ENCODE results near the gene DGKI. TPM values are rescaled to one million over a fixed set of nuclear protein-coding genes. Genes with fewer than 3 reads are reported as not detected.

DGKI gene
- total and polyA plus RNA-seq, 2 of the 13 experiments (the other 11 are each of a cell fraction or from before 2014, with no cell fraction given): 0.09 to 0.17 TPM

DNA sequence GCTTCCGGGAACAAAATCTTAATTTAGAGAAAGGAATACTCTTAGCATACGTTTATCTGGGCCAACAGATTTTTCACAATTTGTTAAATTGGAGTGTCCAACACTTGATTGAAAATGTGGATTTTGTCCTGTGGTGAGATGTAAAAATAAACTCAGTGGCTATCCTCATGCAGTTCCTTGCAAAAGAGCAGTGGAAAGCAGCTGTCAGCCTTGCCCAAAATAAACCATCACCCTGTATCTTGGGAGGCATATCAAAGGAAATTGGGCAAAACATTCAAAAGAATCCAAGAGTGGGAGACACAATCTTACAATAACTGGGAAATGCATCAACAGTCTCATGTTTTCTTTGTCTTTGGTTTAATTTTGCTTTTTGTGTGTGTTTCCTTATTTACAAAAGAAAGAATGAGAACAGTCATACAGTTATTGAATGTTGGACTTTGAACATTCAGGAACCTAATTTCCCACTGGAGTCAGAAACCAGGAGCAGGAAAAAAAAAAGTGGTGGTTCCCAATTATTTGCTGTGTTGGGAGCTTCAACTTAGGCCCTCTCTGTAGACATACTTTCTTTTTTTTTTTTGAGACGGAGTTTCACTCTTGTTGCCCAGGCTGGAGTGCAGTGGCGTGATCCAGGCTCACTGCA is 44.4 kb upstream of the DGKI start (continued):
- TF ChIP-seq, protein P1, sequence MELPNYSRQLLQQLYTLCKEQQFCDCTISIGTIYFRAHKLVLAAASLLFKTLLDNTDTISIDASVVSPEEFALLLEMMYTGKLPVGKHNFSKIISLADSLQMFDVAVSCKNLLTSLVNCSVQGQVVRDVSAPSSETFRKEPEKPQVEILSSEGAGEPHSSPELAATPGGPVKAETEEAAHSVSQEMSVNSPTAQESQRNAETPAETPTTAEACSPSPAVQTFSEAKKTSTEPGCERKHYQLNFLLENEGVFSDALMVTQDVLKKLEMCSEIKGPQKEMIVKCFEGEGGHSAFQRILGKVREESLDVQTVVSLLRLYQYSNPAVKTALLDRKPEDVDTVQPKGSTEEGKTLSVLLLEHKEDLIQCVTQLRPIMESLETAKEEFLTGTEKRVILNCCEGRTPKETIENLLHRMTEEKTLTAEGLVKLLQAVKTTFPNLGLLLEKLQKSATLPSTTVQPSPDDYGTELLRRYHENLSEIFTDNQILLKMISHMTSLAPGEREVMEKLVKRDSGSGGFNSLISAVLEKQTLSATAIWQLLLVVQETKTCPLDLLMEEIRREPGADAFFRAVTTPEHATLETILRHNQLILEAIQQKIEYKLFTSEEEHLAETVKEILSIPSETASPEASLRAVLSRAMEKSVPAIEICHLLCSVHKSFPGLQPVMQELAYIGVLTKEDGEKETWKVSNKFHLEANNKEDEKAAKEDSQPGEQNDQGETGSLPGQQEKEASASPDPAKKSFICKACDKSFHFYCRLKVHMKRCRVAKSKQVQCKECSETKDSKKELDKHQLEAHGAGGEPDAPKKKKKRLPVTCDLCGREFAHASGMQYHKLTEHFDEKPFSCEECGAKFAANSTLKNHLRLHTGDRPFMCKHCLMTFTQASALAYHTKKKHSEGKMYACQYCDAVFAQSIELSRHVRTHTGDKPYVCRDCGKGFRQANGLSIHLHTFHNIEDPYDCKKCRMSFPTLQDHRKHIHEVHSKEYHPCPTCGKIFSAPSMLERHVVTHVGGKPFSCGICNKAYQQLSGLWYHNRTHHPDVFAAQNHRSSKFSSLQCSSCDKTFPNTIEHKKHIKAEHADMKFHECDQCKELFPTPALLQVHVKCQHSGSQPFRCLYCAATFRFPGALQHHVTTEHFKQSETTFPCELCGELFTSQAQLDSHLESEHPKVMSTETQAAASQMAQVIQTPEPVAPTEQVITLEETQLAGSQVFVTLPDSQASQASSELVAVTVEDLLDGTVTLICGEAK (IDR thresholded peaks at IDR 0.05): no peak
- TF ChIP-seq, protein P1 (CRISPR knock-in tag; IDR thresholded peaks at IDR 0.05): no peak
- TF ChIP-seq CHCHD3 (CRISPR knock-in tag; IDR thresholded peaks at IDR 0.05) (no peak), SOX6 (IDR thresholded peaks at IDR 0.05) (no peak), SOX6 (CRISPR knock-in tag; IDR thresholded peaks at IDR 0.05) (peak; percentile 72), ZSCAN21 (CRISPR knock-in tag; IDR thresholded peaks at IDR 0.05; ENCODE audit: borderline replicate concordance) (no peak), ZNF383 (CRISPR knock-in tag; IDR thresholded peaks at IDR 0.05; ENCODE audit: borderline replicate concordance) (no peak), ZBTB21 (CRISPR knock-in tag; IDR thresholded peaks at IDR 0.05) (no peak), ZNF781 (CRISPR knock-in tag; IDR thresholded peaks at IDR 0.05; ENCODE audit: borderline replicate concordance, not compliant biosample characterization) (no peak), ZNF317 (CRISPR knock-in tag; IDR thresholded peaks at IDR 0.05) (no peak), ZNF780A (CRISPR knock-in tag; IDR thresholded peaks at IDR 0.05) (no peak), HIVEP1 (CRISPR knock-in tag; IDR thresholded peaks at IDR 0.05) (no peak), ELF1 (CRISPR knock-in tag; IDR thresholded peaks at IDR 0.05) (no peak), HMG20A (CRISPR knock-in tag; IDR thresholded peaks at IDR 0.05; ENCODE audit: borderline replicate concordance) (peak; percentile 47; the same call in 1 of the 2 replicates), SALL2 (CRISPR knock-in tag; IDR thresholded peaks at IDR 0.05) (no peak)
- TF ChIP-seq, protein P2, sequence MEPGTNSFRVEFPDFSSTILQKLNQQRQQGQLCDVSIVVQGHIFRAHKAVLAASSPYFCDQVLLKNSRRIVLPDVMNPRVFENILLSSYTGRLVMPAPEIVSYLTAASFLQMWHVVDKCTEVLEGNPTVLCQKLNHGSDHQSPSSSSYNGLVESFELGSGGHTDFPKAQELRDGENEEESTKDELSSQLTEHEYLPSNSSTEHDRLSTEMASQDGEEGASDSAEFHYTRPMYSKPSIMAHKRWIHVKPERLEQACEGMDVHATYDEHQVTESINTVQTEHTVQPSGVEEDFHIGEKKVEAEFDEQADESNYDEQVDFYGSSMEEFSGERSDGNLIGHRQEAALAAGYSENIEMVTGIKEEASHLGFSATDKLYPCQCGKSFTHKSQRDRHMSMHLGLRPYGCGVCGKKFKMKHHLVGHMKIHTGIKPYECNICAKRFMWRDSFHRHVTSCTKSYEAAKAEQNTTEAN (CRISPR knock-in tag; conservative IDR thresholded peaks at IDR 0.05): peak; percentile 37; the same call in 1 of the 2 replicates
- TF ChIP-seq, protein P3, sequence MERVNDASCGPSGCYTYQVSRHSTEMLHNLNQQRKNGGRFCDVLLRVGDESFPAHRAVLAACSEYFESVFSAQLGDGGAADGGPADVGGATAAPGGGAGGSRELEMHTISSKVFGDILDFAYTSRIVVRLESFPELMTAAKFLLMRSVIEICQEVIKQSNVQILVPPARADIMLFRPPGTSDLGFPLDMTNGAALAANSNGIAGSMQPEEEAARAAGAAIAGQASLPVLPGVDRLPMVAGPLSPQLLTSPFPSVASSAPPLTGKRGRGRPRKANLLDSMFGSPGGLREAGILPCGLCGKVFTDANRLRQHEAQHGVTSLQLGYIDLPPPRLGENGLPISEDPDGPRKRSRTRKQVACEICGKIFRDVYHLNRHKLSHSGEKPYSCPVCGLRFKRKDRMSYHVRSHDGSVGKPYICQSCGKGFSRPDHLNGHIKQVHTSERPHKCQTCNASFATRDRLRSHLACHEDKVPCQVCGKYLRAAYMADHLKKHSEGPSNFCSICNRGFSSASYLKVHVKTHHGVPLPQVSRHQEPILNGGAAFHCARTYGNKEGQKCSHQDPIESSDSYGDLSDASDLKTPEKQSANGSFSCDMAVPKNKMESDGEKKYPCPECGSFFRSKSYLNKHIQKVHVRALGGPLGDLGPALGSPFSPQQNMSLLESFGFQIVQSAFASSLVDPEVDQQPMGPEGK (CRISPR knock-in tag; IDR thresholded peaks at IDR 0.05): no peak
